IMR-90 (cell line): ENCODE results near the gene TAF8. TPM values are rescaled to one million over a fixed set of nuclear protein-coding genes. Genes with fewer than 3 reads are reported as not detected.

Experiments
- ATAC-seq: fragments of 200-7000 bp; cut with Tn5 transposase; 2 replicates; pipeline ENCODE4 v1.9.1; 2020; ENCODE audit warnings: low read depth, mild to moderate bottlenecking, moderate library complexity
- BruUV-seq: library from RNA; stranded (reverse); fragments of 400-500 nt; replicated peaks from 2 replicates; lab custom pipeline; 2021; lab: Mats Ljungman, UMichigan
- CTCF ChIA-PET: fragments of 300-600 bp; formaldehyde crosslinking; extraction: SDS; loops from one replicate; lab custom pipeline; 2021; ENCODE audit warnings: antibody characterized with exemption; lab: Yijun Ruan, JAX
- POLR2A ChIA-PET: fragments of 300-600 bp; sonication (Branson Sonifier 250); formaldehyde crosslinking; loops from one replicate; lab custom pipeline; 2022; ENCODE audit warnings: antibody characterized with exemption; ENCODE audit not compliant: unreplicated experiment; lab: Charles Lee
- DNase-seq: peaks from one replicate; pipeline ENCODE4 v3.0.0; 2013
- H2AFZ ChIP-seq: replicated peaks from 2 replicates; pipeline ENCODE3; 2013; ENCODE audit warnings: low read length, mild to moderate bottlenecking; ENCODE audit not compliant: poor library complexity
- H2AK5ac ChIP-seq: 2 replicates; pipeline ENCODE4 v1.6.1; 2013; ENCODE audit warnings: low read depth, low read length, inconsistent platforms
- H2AK9ac ChIP-seq: replicated peaks from 2 replicates; pipeline ENCODE3; 2013; ENCODE audit warnings: mild to moderate bottlenecking, low read depth, low read length, moderate library complexity; ENCODE audit not compliant: poor library complexity
- H2BK120ac ChIP-seq: 2 replicates; pipeline ENCODE4 v1.6.1; 2013; ENCODE audit warnings: low read depth, low read length, inconsistent platforms
- H2BK15ac ChIP-seq: 3 replicates; pipeline ENCODE4 v1.6.1; 2013; ENCODE audit warnings: low read depth, low read length, inconsistent platforms
- H2BK20ac ChIP-seq: 2 replicates; pipeline ENCODE4 v1.6.1; 2013; ENCODE audit warnings: low read depth, mild to moderate bottlenecking, inconsistent platforms, low read length, moderate library complexity
- H2BK5ac ChIP-seq: 2 replicates; pipeline ENCODE4 v1.6.1; 2013; ENCODE audit warnings: mild to moderate bottlenecking, low read depth, low read length, inconsistent platforms; ENCODE audit not compliant: poor library complexity, severe bottlenecking
- H3K14ac ChIP-seq: replicated peaks from 2 replicates; pipeline ENCODE4 v1.6.1; 2013; ENCODE audit warnings: low read depth, low read length, inconsistent platforms
- H3K18ac ChIP-seq: 2 replicates; pipeline ENCODE4 v1.6.1; 2013; ENCODE audit warnings: low read depth, low read length, control low read depth
- H3K23ac ChIP-seq: 2 replicates; pipeline ENCODE4 v1.6.1; 2013; ENCODE audit warnings: low read depth, low read length, inconsistent platforms
- H3K27ac ChIP-seq: 2 replicates; pipeline ENCODE4 v1.5.1; 2013; ENCODE audit warnings: mild to moderate bottlenecking, control low read depth, low read length; ENCODE audit not compliant: insufficient read depth
- H3K27me3 ChIP-seq: 2 replicates; pipeline ENCODE4 v1.6.1; 2013; ENCODE audit warnings: low read length; ENCODE audit not compliant: control insufficient read depth, insufficient read depth
- H3K36me3 ChIP-seq: 2 replicates; pipeline ENCODE4 v1.6.1; 2013; ENCODE audit warnings: low read length, mixed read lengths; ENCODE audit not compliant: control insufficient read depth, insufficient read depth
- H3K4ac ChIP-seq: 2 replicates; pipeline ENCODE4 v1.6.1; 2013; ENCODE audit warnings: low read depth, low read length, inconsistent platforms
- H3K4me1 ChIP-seq: 2 replicates; pipeline ENCODE4 v1.6.1; 2013; ENCODE audit warnings: low read length, mixed read lengths; ENCODE audit not compliant: control insufficient read depth, insufficient read depth
- H3K4me2 ChIP-seq: 2 replicates; pipeline ENCODE4 v1.6.1; 2013; ENCODE audit warnings: low read depth, mild to moderate bottlenecking, control low read depth, low read length, moderate library complexity
- H3K4me3 ChIP-seq: 2 replicates; pipeline ENCODE4 v1.5.1; 2013; ENCODE audit warnings: low read depth, mild to moderate bottlenecking, control low read depth, low read length, moderate library complexity; ENCODE audit not compliant: insufficient read depth
- H3K56ac ChIP-seq: 2 replicates; pipeline ENCODE4 v1.6.1; 2013; ENCODE audit warnings: low read length, inconsistent platforms; ENCODE audit not compliant: insufficient read depth; ENCODE audit errors: extremely low read depth
- H3K79me1 ChIP-seq, 2 experiments: 2 replicates each; pipeline ENCODE4 v1.6.1; 2013; ENCODE audit warnings: low read length in 2 of 2, inconsistent platforms in 1 of 2, low read depth in 1 of 2
- H3K9ac ChIP-seq: 2 replicates; pipeline ENCODE4 v1.6.1; 2013; ENCODE audit warnings: low read depth, low read length, control low read depth
- H3K9me1 ChIP-seq: 2 replicates; pipeline ENCODE4 v1.6.1; 2013; ENCODE audit warnings: low read length, inconsistent platforms; ENCODE audit not compliant: insufficient read depth
- H3K9me3 ChIP-seq: 2 replicates; pipeline ENCODE4 v1.6.1; 2013; ENCODE audit warnings: low read length; ENCODE audit not compliant: control insufficient read depth, insufficient read depth
- H4K20me1 ChIP-seq: 2 replicates; pipeline ENCODE4 v1.6.1; 2013; ENCODE audit warnings: low read length, inconsistent platforms; ENCODE audit not compliant: insufficient read depth
- H4K5ac ChIP-seq: 2 replicates; pipeline ENCODE4 v1.6.1; 2013; ENCODE audit warnings: mild to moderate bottlenecking, low read depth, low read length, control low read depth
- H4K8ac ChIP-seq, 2 experiments: 2 replicates each; pipeline ENCODE4 v1.6.1; 2013; ENCODE audit warnings: low read depth in 2 of 2, low read length in 2 of 2, control low read depth in 1 of 2, inconsistent platforms in 1 of 2
- H4K91ac ChIP-seq: 2 replicates; pipeline ENCODE4 v1.6.1; 2013; ENCODE audit warnings: low read depth, low read length, inconsistent platforms; ENCODE audit not compliant: insufficient read depth
- BHLHE40 ChIP-seq: fragments of 150-350 bp; IDR thresholded peaks from 2 replicates; pipeline ENCODE4 v1.6.1; 2016; ENCODE audit warnings: mild to moderate bottlenecking, low read depth, low read length
- CEBPB ChIP-seq: IDR thresholded peaks from 2 replicates; pipeline ENCODE4 v1.6.1; 2012; ENCODE audit warnings: low read depth, low read length, improper control_type of control experiment
- CHD1 ChIP-seq: IDR thresholded peaks from 2 replicates; pipeline ENCODE4 v1.6.1; 2012; ENCODE audit warnings: low read depth, low read length, improper control_type of control experiment
- FOS ChIP-seq: fragments of 150-350 bp; IDR thresholded peaks from 2 replicates; pipeline ENCODE4 v1.6.1; 2016; ENCODE audit warnings: low read depth, low read length
- MAFK ChIP-seq: IDR thresholded peaks from 2 replicates; pipeline ENCODE4 v1.6.1; 2012; ENCODE audit warnings: low read depth, low read length, improper control_type of control experiment
- MAZ ChIP-seq: IDR thresholded peaks from 2 replicates; pipeline ENCODE4 v1.6.1; 2012; ENCODE audit warnings: low read depth, mild to moderate bottlenecking, low read length, improper control_type of control experiment, moderate library complexity, borderline replicate concordance
- MXI1 ChIP-seq: IDR thresholded peaks from 2 replicates; pipeline ENCODE4 v1.6.1; 2012; ENCODE audit warnings: low read depth, mild to moderate bottlenecking, low read length, moderate library complexity, borderline replicate concordance
- NFE2L2 ChIP-seq: fragments of 150-350 bp; IDR thresholded peaks from 2 replicates; pipeline ENCODE4 v1.6.1; 2016; ENCODE audit warnings: low read depth, mild to moderate bottlenecking, low read length
- POLR2A ChIP-seq: IDR thresholded peaks from 2 replicates; pipeline ENCODE4 v1.6.1; 2012; ENCODE audit warnings: mild to moderate bottlenecking, low read depth, low read length
- RAD21 ChIP-seq: IDR thresholded peaks from 2 replicates; pipeline ENCODE4 v1.6.1; 2012; ENCODE audit warnings: low read length, improper control_type of control experiment
- RCOR1 ChIP-seq: IDR thresholded peaks from 2 replicates; pipeline ENCODE4 v1.6.1; 2012; ENCODE audit warnings: mild to moderate bottlenecking, low read length, improper control_type of control experiment; ENCODE audit not compliant: insufficient replicate concordance
- RFX5 ChIP-seq: IDR thresholded peaks from 2 replicates; pipeline ENCODE4 v1.8.0; 2012; ENCODE audit warnings: low read depth, mild to moderate bottlenecking, low read length, moderate library complexity
- SMC3 ChIP-seq: fragments of 150-350 bp; IDR thresholded peaks from 2 replicates; pipeline ENCODE4 v1.6.1; 2016; ENCODE audit warnings: low read depth, mild to moderate bottlenecking, antibody characterized with exemption, low read length, moderate library complexity
- WGBS, 2 experiments: methylation state at CpG; one replicate each; pipeline versions ENCODE4 v1.1.5 to v1.1.7; 2013; ENCODE audit warnings: missing lambda C conversion rate in 2 of 2; ENCODE audit not compliant: insufficient read length in 1 of 2; ENCODE audit errors: extremely low coverage in 2 of 2; 5-methylcytosine and 5-hydroxymethylcytosine counted together
- dilution Hi-C: fragments of 300-500 bp; cut with HindIII; formaldehyde crosslinking; loops from one replicate; pipeline ENCODE4 v1.14.3; 2018; ENCODE audit warnings: low sequenced_read_pairs; ENCODE audit not compliant: unreplicated experiment
- in situ Hi-C: fragments of 300-500 bp; cut with MboI; formaldehyde crosslinking; loops from 3 replicates; pipeline ENCODE4 v1.14.3; 2019; ENCODE audit warnings: low sequenced_read_pairs, inconsistent platforms, mixed read lengths
- intact Hi-C: fragments of 100-400 bp; cut with micrococcal nuclease; formaldehyde crosslinking; loops from 2 replicates; pipeline ENCODE4 v1.10.0; 2022
- polyA plus RNA-seq, 3 experiments: library from polyadenylated mRNA; depleted of rRNA; stranded (reverse); fragments of >200 nt; gene quantifications; 2 replicates each; pipeline ENCODE4 v1.2.3, GENCODE V29; 2012; ENCODE audit warnings: low replicate concordance in 1 of 3
- total RNA-seq: library from RNA; depleted of rRNA; stranded (reverse); fragments of >200 nt; gene quantifications from 2 replicates; pipeline ENCODE4 v1.2.3, GENCODE V29; 2012
- TF ChIP-seq, protein P1 (sequence below): fragments of 150-350 bp; IDR thresholded peaks from 2 replicates; pipeline ENCODE4 v1.6.1; 2016; ENCODE audit warnings: low read depth, mild to moderate bottlenecking, low read length, moderate library complexity, borderline replicate concordance
- TF ChIP-seq, protein P2 (sequence below): conservative IDR thresholded peaks from 2 replicates; pipeline ENCODE4 v1.5.1; 2012; ENCODE audit warnings: mild to moderate bottlenecking, low read depth, low read length, improper control_type of control experiment
- TF ChIP-seq, protein P3 (sequence below): fragments of 150-350 bp; IDR thresholded peaks from 2 replicates; pipeline ENCODE4 v1.6.1; 2017; ENCODE audit warnings: mild to moderate bottlenecking, antibody characterized with exemption, low read length, low read depth

The TAF8 gene
- total and polyA plus RNA-seq, 2 of the 4 experiments (the other 2 are of a cell fraction): 14.3 to 22.8 TPM

DNA sequence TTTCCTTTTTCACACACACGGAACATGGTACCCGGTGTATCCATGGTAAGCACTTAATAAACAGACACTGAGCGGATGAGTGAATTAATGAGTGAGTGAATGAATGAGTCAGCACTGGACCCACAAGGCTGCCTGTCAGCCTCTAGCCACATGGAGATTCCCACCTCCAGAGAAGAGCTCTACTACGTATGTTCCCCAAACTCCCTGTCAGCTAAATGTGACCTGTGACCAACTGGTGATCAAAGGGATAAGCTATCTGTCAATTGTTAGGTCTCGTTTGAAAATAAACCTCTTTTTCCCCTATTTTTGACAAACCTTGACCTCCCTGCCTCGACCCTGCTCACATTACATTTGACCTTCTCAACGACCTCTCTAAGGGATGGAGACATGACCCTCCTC, 24.5 kb upstream of the TAF8 start:
- POLR2A ChIA-PET: no interaction called here
- Histone ChIP-seq H2AK5ac (no peak overlapping the region), H2BK20ac (no peak overlapping the region), H3K23ac (no peak overlapping the region), H3K9me3 (no peaks in the 10 kb centered on the region), H3K79me1 (no peaks in the 10 kb centered on the region), H2AK9ac (no peak overlapping the region), H3K9ac (no peak overlapping the region), H3K4me2 (no peak overlapping the region), H3K36me3 (no peaks in the 10 kb centered on the region), H3K27ac (no peak overlapping the region), H3K4me3 (no peak overlapping the region), H2BK5ac (no peak overlapping the region), H2BK120ac (no peak overlapping the region), H3K9me1 (peaks cover 10% of the 10 kb centered on the region; the same call in 1 of the 2 replicates), H3K4ac (no peak overlapping the region), H4K8ac (no peak overlapping the region), H2BK15ac (no peak overlapping the region), H4K5ac (no peak overlapping the region), H4K20me1 (no peaks in the 10 kb centered on the region; the same call in 1 of the 2 replicates), H3K18ac (no peak overlapping the region), H3K27me3 (no peaks in the 10 kb centered on the region), H4K91ac (no peak overlapping the region; the same call in 1 of the 2 replicates), H2AFZ (no peak overlapping the region), H3K4me1 (peaks cover 7% of the 10 kb centered on the region; the same call in 1 of the 2 replicates), H3K56ac (no peak overlapping the region), H3K14ac (no peak overlapping the region)
- no peak for ATAC-seq
- in situ Hi-C loops: no loop called here
- dilution Hi-C loops: no loop called here
- intact Hi-C loops: no loop called here
- BruUV-seq: no TSS peak
- TF ChIP-seq FOS (no peak), RCOR1 (no peak), SMC3 (no peak), BHLHE40 (no peak), CHD1 (no peak), RFX5 (no peak), RAD21 (no peak), POLR2A (no peak), CEBPB (no peak), NFE2L2 (no peak), MXI1 (no peak), MAZ (no peak), MAFK (no peak)
- TF ChIP-seq, protein P1, sequence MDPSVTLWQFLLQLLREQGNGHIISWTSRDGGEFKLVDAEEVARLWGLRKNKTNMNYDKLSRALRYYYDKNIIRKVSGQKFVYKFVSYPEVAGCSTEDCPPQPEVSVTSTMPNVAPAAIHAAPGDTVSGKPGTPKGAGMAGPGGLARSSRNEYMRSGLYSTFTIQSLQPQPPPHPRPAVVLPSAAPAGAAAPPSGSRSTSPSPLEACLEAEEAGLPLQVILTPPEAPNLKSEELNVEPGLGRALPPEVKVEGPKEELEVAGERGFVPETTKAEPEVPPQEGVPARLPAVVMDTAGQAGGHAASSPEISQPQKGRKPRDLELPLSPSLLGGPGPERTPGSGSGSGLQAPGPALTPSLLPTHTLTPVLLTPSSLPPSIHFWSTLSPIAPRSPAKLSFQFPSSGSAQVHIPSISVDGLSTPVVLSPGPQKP: no peak
- TF ChIP-seq, protein P2, sequence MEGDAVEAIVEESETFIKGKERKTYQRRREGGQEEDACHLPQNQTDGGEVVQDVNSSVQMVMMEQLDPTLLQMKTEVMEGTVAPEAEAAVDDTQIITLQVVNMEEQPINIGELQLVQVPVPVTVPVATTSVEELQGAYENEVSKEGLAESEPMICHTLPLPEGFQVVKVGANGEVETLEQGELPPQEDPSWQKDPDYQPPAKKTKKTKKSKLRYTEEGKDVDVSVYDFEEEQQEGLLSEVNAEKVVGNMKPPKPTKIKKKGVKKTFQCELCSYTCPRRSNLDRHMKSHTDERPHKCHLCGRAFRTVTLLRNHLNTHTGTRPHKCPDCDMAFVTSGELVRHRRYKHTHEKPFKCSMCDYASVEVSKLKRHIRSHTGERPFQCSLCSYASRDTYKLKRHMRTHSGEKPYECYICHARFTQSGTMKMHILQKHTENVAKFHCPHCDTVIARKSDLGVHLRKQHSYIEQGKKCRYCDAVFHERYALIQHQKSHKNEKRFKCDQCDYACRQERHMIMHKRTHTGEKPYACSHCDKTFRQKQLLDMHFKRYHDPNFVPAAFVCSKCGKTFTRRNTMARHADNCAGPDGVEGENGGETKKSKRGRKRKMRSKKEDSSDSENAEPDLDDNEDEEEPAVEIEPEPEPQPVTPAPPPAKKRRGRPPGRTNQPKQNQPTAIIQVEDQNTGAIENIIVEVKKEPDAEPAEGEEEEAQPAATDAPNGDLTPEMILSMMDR: no peak
- TF ChIP-seq, protein P3, sequence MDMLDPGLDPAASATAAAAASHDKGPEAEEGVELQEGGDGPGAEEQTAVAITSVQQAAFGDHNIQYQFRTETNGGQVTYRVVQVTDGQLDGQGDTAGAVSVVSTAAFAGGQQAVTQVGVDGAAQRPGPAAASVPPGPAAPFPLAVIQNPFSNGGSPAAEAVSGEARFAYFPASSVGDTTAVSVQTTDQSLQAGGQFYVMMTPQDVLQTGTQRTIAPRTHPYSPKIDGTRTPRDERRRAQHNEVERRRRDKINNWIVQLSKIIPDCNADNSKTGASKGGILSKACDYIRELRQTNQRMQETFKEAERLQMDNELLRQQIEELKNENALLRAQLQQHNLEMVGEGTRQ: no peak
- CTCF ChIA-PET: no interaction called here
- WGBS, 2 experiments: 56% methylated on average over 4 of the region's 7 CpGs; no CpG with 5 or more reads in 1 of the 2 experiments
- no peak for DNase-seq
